ENCODE measurements around the gene MYBPC2. TPM values are rescaled to one million over a fixed set of nuclear protein-coding genes. Genes with fewer than 3 reads are reported as not detected.
A peak's percentile ranks its signal among the peaks of the same experiment; 100 is the strongest.

Gene MYBPC2
- total and polyA plus RNA-seq, 2 donors (not counting 3 experiments of a cell fraction or from before 2014, with no cell fraction given): 0.03 TPM; not detected in 1

GRCh38 chr19:50482916-50483315 is 50.2 kb downstream of the MYBPC2 start:
- no peaks in the 10 kb centered on the region for H3K9me1 ChIP-seq (replicated peaks; ENCODE audit: control insufficient read depth, extremely low read depth, insufficient read depth, low read length)
- H3K9me3 ChIP-seq (replicated peaks; ENCODE audit: control insufficient read depth, insufficient read depth, low read length): no peaks in the 10 kb centered on the region
- H3K4me1 ChIP-seq (ENCODE audit: control insufficient read depth, extremely low read depth, insufficient read depth, low read length): no peaks in the 10 kb centered on the region
- ChIA-PET POLR2A (no interaction called here), CTCF (no interaction called here)
- TSS peak; percentile 39 for BruUV-seq (replicated peaks)
- H3K4me2 ChIP-seq (ENCODE audit: insufficient read depth, low read length): no peak overlapping the region
- no peak overlapping the region for H3K4me3 ChIP-seq (replicated peaks in 1 of 3; ENCODE audit: insufficient read depth in 1 of 3, low read depth in 1 of 3, low read length in 3 of 3)
- H2AFZ ChIP-seq (ENCODE audit: low read depth, low read length): no peak overlapping the region
- H3K36me3 ChIP-seq (ENCODE audit: control insufficient read depth in 2 of 2, extremely low read depth in 1 of 2, insufficient read depth in 2 of 2, low read length in 2 of 2): peaks cover 0 to 32% of the 10 kb centered on the region in 2 experiments
- H3K9ac ChIP-seq (replicated peaks; ENCODE audit: extremely low read depth, insufficient read depth, low read length): no peak overlapping the region
- dilution Hi-C loops (cut with MboI; ENCODE audit: extremely low pct_ligation_motif_present, low sequenced_read_pairs) (no loop called here), intact Hi-C loops (cut with micrococcal nuclease) (no loop called here)
- TF ChIP-seq GATA2 (IDR thresholded peaks at IDR 0.05; ENCODE audit: insufficient read depth, insufficient read length, low read depth, low read length) (no peak), FOS (IDR thresholded peaks at IDR 0.05; ENCODE audit: borderline replicate concordance, insufficient read depth, low read length) (no peak), MAX (IDR thresholded peaks at IDR 0.05; ENCODE audit: insufficient read depth, insufficient read length) (no peak), MYC (IDR thresholded peaks at IDR 0.05; ENCODE audit: low read depth, low read length) (no peak), POLR2AphosphoS5 (IDR thresholded peaks at IDR 0.05; ENCODE audit: insufficient read depth, low read depth, low read length) (no peak), JUN (IDR thresholded peaks at IDR 0.05; ENCODE audit: borderline replicate concordance, insufficient read depth, insufficient read length, low read depth) (no peak), POLR2A (IDR thresholded peaks at IDR 0.05; ENCODE audit: low read depth, low read length) (no peak), EZH2 (IDR thresholded peaks at IDR 0.05; ENCODE audit: borderline replicate concordance, low read depth, low read length, severe bottlenecking) (no peak), CTCF (IDR thresholded peaks at IDR 0.05; ENCODE audit: extremely low read depth in 1 of 2, insufficient read depth in 1 of 2, low read depth in 1 of 2, low read length in 2 of 2) (no peak)
- H3K27ac ChIP-seq (ENCODE audit: insufficient read depth, low read depth, low read length): no peak overlapping the region
- no peaks in the 10 kb centered on the region for H3K79me2 ChIP-seq (ENCODE audit: control insufficient read depth, insufficient read depth, low read length)
- no peaks in the 10 kb centered on the region for H4K20me1 ChIP-seq (replicated peaks; ENCODE audit: control insufficient read depth, extremely low read depth, insufficient read depth, low read length)
- FAIRE-seq: no peak
- DNase-seq (ENCODE audit: low read depth, low spot score): no peak
- H3K27me3 ChIP-seq (ENCODE audit: control insufficient read depth in 2 of 2, insufficient read depth in 2 of 2, low read length in 2 of 2): peaks cover 0 to 4% of the 10 kb centered on the region in 2 experiments
